ENCODE data around the gene HIPK1.

HIPK1 gene

GRCh38 chr1:113928941-113929749 lies at the start of gene HIPK1:
Gene HIPK1 (plus strand): TSS chr1:113929324.
- in situ Hi-C loops (cut with HindIII; ENCODE audit: low sequenced_read_pairs) = no loop called here

- in situ Hi-C loops (cut with HindIII; ENCODE audit: low sequenced_read_pairs) = no loop called here
Measured at GRCh38 chr1:113879739-113880038, 49.4 kb upstream of the HIPK1 start.

DNA sequence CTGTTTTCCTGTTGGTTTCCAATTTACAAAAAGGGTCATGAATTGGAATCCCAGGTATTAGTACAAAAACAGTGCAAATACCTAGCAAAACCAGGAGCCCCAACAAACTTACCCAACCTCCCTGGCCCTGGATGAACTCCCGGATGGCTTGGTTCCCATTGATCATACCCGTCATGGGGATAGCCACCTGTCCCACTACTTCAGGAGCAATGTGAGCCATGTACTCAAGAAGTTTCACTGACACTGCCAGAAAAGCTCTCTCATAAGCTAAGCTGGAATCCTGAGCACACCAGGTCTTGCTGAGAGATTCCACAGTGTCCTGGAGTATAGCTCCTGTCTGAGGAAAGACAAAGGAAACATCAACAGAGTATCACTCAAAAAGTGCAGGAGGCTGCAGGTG lies 47.5 kb upstream of the HIPK1 start:
- in situ Hi-C loops (cut with HindIII; ENCODE audit: low sequenced_read_pairs) = no loop called here

DNA sequence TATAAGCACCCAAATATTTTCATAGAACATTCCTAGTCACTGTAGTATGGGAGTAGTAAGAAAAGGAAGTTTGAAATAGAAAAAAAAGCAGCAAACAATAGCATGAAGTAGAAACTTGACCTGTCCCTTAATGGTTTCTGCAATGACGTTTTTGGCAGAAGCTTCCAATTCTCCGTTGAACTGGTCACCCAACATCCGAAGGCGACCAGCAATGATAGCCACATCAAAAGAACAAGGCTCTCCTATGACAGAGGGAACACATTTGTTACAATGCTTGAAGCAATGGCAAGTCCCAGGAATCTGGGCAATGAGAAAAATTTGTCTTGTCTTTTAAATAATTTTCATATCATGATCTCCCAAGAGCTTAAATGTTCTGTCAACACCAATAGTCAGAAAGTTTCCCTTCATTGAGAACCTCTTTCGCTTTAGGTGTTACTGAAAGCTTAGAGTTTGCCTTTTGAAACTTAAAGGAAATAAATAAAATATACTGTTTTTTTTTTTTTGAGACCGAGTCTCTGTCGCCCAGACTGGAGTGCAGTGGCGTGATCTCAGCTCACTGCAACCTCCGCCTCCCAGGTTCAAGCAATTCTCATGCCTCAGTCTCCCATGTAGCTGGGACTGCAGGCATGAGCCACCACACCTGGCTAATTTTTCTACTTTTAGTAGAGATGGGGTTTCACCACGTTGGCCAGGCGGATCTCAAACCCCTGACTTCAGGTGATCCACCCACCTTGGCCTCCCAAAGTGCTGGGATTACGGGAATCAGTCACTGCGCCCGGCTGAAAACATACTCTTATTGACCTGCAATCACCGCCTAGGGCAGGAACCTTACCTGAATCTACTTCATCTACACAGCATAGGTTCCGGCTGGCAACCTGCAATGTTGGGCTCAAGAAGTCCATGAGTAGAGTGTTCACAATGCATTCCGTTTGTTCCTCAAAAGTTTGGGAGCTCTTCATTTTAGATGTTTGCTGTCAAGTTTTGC lies 42.4 kb upstream of the HIPK1 start:
- in situ Hi-C loops (cut with HindIII; ENCODE audit: low sequenced_read_pairs) = loop anchor here (5.0 kb wide), 1 partner anchor 46 kb away; no protein-coding TSS in a partner anchor

GRCh38 chr1:113887402-113888175 lies 41.5 kb upstream of the HIPK1 start, which contains the start of gene BCL2L15:
Gene BCL2L15 (minus strand): TSS chr1:113887581. CDS start chr1:113887375, 206 bp downstream.
- in situ Hi-C loops (cut with HindIII; ENCODE audit: low sequenced_read_pairs) = loop anchor here (5.0 kb wide), 1 partner anchor 45 kb away; no protein-coding TSS in a partner anchor

- in situ Hi-C loops (cut with HindIII; ENCODE audit: low sequenced_read_pairs) = no loop called here
Measured at GRCh38 chr1:113890816-113891215, 38.3 kb upstream of the HIPK1 start.

- in situ Hi-C loops (cut with HindIII; ENCODE audit: low sequenced_read_pairs) = no loop called here
Measured at GRCh38 chr1:113891631-113892220, 37.4 kb upstream of the HIPK1 start.

DNA sequence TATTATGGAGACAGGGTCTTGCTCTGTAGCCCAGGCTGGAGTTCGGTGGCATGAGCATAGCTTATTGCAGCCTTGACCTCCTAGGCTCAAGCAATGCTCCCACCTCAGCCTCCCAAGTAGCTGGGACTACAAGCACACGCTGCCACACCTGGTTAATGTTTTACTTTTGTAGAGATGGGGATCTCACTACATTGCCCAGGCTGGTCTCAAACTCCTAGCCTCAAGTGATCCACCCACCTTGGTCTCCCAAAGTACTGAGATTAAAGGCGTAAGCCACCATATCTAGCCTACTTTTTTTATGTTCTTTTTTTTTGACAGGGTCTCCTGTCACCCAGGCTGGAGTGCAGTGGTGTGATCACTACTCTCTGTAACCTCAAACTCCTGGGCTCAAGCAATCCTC lies 35.9 kb upstream of the HIPK1 start:
- in situ Hi-C loops (cut with HindIII; ENCODE audit: low sequenced_read_pairs) = no loop called here

DNA sequence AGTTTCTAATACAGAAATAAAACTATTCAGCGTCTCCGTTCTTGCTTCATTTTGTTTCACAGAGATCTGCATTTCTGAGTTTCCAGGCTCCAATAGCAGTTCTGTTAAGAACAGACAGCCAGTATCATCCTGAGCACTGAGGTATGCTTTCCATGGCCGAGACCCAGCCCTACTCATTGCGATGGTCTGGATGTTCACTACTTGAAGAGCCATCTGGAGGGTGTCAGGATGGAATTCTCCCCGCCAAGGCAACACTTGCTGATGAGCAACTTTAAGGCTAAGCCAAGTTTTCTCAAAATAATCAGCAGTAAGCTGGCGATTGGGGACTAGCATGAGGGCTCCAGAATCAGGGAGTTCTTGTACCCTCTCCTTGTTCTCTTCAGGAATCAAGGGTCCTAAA lies 34.0 kb upstream of the HIPK1 start:
- in situ Hi-C loops (cut with HindIII; ENCODE audit: low sequenced_read_pairs) = no loop called here

GRCh38 chr1:113895961-113896360 lies 33.2 kb upstream of the HIPK1 start:
- in situ Hi-C loops (cut with HindIII; ENCODE audit: low sequenced_read_pairs) = no loop called here

GRCh38 chr1:113898241-113898814 lies 30.8 kb upstream of the HIPK1 start:
- in situ Hi-C loops (cut with HindIII; ENCODE audit: low sequenced_read_pairs) = no loop called here

DNA sequence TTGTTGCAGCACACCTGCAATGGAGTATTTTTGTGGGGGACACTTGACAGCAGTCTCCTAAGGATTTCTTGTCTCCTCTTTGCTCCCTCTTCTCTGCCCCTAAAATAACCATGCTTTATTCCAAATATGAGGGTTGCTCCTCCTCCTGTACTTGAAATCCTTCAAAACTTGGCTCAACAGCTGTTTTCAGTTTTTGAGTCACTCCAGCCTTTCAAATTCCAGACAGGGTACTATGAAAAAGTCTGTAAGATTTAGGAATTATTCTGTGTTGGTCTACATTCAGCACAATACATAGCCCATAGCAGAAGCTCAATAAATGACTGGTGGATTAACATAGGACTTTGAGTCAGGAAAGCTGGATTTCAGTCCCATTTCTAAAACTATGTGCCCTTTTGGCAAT lies 30.0 kb upstream of the HIPK1 start:
- in situ Hi-C loops (cut with HindIII; ENCODE audit: low sequenced_read_pairs) = no loop called here

GRCh38 chr1:113901191-113901590 lies 27.9 kb upstream of the HIPK1 start:
- in situ Hi-C loops (cut with HindIII; ENCODE audit: low sequenced_read_pairs) = loop anchor here (25.0 kb wide), 1 partner anchor 111 kb away; no protein-coding TSS in a partner anchor

DNA sequence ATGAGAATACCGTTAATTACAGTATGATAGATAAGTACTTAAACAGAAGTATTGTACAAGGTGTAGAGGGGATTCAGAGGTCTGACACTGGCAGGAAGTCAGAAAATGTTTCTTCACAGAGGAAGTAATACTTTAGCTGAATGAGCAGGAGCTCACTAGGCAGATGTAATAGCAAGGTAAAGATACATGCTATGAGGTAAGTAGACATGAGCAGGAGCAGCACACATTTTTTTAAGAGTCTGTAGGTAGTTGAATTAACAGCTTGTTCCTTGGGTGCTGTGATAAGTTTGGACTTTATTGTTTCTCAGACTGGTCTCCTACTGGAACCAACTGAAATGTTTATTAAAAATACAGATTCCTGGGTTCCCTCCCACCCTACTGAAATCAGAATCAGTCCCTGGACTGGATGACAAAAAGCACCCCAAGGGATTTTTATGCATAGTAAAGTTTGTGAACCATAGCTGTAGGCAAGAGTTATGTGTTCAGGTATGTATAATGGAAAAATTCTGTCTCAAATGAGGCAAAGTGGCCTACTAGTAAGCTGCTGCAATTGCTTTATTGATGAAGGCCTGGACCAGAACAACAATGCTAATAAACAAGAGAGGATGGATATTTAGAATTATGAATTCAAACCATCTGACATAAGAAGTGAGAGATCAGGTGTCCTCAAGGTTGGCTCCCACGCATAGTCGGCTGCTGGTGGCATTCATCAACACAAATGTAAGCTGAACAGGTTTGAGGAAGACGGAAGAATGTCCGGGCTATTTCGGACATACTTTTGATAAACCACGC lies 25.4 kb upstream of the HIPK1 start:
- in situ Hi-C loops (cut with HindIII; ENCODE audit: low sequenced_read_pairs) = loop anchor here (25.0 kb wide), 1 partner anchor 109 kb away; no protein-coding TSS in a partner anchor

DNA sequence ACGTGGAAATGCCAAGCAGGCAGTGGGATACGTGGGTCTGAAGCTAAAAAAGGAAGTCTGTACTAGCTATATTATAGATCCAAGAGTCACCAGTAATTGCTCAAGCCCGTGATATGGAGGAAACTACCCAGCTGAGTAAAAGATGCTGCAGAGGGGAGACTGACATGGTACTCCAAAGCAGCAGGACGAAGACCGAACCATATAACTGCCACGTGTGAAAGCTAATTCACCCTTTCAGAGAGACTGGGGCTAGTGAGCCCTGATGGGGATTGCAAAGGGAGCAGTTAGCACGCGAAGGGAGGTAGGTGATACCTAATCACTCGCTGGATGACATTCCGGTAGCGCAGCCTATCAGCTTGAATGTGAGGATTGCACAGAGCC lies 24.8 kb upstream of the HIPK1 start:
- in situ Hi-C loops (cut with HindIII; ENCODE audit: low sequenced_read_pairs) = loop anchor here (25.0 kb wide), 1 partner anchor 108 kb away; no protein-coding TSS in a partner anchor

GRCh38 chr1:113904674-113905434 lies 24.3 kb upstream of the HIPK1 start, which contains the start of the genes AP4B1 and DCLRE1B:
Gene AP4B1 (minus strand): TSS chr1:113904799. CDS start chr1:113904717, 82 bp downstream.
Gene DCLRE1B (plus strand): TSS chr1:113905326. CDS start chr1:113905587, 261 bp downstream.
- in situ Hi-C loops (cut with HindIII; ENCODE audit: low sequenced_read_pairs) = loop anchor here (25.0 kb wide), 1 partner anchor 107 kb away; no protein-coding TSS in a partner anchor

GRCh38 chr1:113905435-113905861 lies 23.7 kb upstream of the HIPK1 start:
- in situ Hi-C loops (cut with HindIII; ENCODE audit: low sequenced_read_pairs) = loop anchor here (25.0 kb wide), 1 partner anchor 107 kb away; no protein-coding TSS in a partner anchor

Data from DLD1 (cell line).